Thyroid gland (tissue), 4 donors: ENCODE results near the gene ASIC1. TPM values are rescaled to one million over a fixed set of nuclear protein-coding genes. Genes with fewer than 3 reads are reported as not detected.
A peak's percentile ranks its signal among the peaks of the same experiment; 100 is the strongest.
"Not testable (repeated sequence)": the region's sequence is repeated elsewhere in the genome, so short reads cannot be mapped to it uniquely, and the experiment has no call there.

Source experiments
- DNase-seq, 2 donors: peaks; one replicate each; pipeline ENCODE4 v3.0.0-alpha.2; 2019
- H3K27ac ChIP-seq, 3 donors: fragments of 200-600 bp; sonication (generic); 1 replicate in 2 of 3; 2 replicates in 1 of 3; pipeline ENCODE4 v1.5.1; 2016 to 2019; ENCODE audit warnings: mild to moderate bottlenecking in 1 of 3, moderate library complexity in 1 of 3
- H3K27me3 ChIP-seq: fragments of 200-600 bp; sonication (generic); one replicate; pipeline ENCODE4 v1.5.1; 2019
- H3K36me3 ChIP-seq, 2 donors: fragments of 200-600 bp; sonication (generic); one replicate each; pipeline ENCODE4 v1.5.1; 2016 to 2019
- H3K4me1 ChIP-seq, 2 donors: fragments of 200-600 bp; sonication (generic); one replicate each; pipeline ENCODE4 v1.5.1; 2017 to 2019
- H3K4me3 ChIP-seq, 3 donors: fragments of 200-600 bp; sonication (generic); replicated peaks in 1 of 3; 1 replicate in 2 of 3; 2 replicates in 1 of 3; pipeline ENCODE4 v1.5.1; 2016; ENCODE audit warnings: mild to moderate bottlenecking in 1 of 3
- H3K9me3 ChIP-seq: fragments of 200-600 bp; sonication (generic); one replicate; pipeline ENCODE4 v1.5.1; 2017
- CTCF ChIP-seq, 6 experiments: fragments of 200-600 bp in 3 of 6; fragments of 450-650 bp in 3 of 6; sonication (generic) in 3 of 6; IDR thresholded peaks; one replicate each; pipeline ENCODE4 v1.5.1; 2016 to 2019; ENCODE audit warnings: antibody characterized with exemption in 6 of 6, mild to moderate bottlenecking in 2 of 6, inconsistent platforms in 1 of 6, moderate library complexity in 1 of 6
- POLR2A ChIP-seq, 2 donors: fragments of 450-650 bp; IDR thresholded peaks; one replicate each; pipeline ENCODE4 v1.6.1; 2017; ENCODE audit warnings: antibody characterized with exemption in 2 of 2, mild to moderate bottlenecking in 2 of 2, moderate library complexity in 1 of 2
- WGBS, 2 donors: methylation state at CpG; one replicate each; pipeline ENCODE4 v1.1.5; 2017; 5-methylcytosine and 5-hydroxymethylcytosine counted together
- intact Hi-C: fragments of 100-400 bp; cut with DNase I; formaldehyde crosslinking; loops from one replicate; pipeline ENCODE4 v1.15.1; 2023
- total RNA-seq, 4 donors: library from RNA; depleted of rRNA; stranded (reverse); fragments of >200 nt; gene quantifications; one replicate each; pipeline ENCODE4 v1.2.3, GENCODE V29; 2016

ASIC1 gene
- total RNA-seq, 4 donors from 2014 or later, result 0.13 to 1.9 (median 0.43) TPM

- H3K27me3 ChIP-seq, result no peaks in the 10 kb centered on the region
- DNase-seq, result no peak
- H3K36me3 ChIP-seq, result no peaks in the 10 kb centered on the region
- TF ChIP-seq POLR2A (IDR thresholded peaks at IDR 0.05) (no peak), CTCF (IDR thresholded peaks at IDR 0.05) (no peak)
- WGBS, 2 donors, result 45 to 55% methylated on average over 33 of the region's 46 CpGs
- intact Hi-C loops, result no loop called here
- H3K4me3 ChIP-seq, result no peak overlapping the region
- H3K27ac ChIP-seq, result no peak overlapping the region
- peaks cover 7 to 16% of the 10 kb centered on the region in 2 donors for H3K4me1 ChIP-seq
- H3K9me3 ChIP-seq, result no peaks in the 10 kb centered on the region
Observed at GRCh38 chr12:50081096-50081808, 23.9 kb downstream of the ASIC1 start.

- H3K27me3 ChIP-seq, result no peaks in the 10 kb centered on the region
- DNase-seq, result no peak
- no peak overlapping the region for H3K27ac ChIP-seq
- 82% methylated on average over 7 of the region's 7 CpGs for WGBS, 2 donors
- no peaks in the 10 kb centered on the region for H3K9me3 ChIP-seq
- intact Hi-C loops, result no loop called here
- H3K36me3 ChIP-seq, result peaks cover 5 to 10% of the 10 kb centered on the region in 2 donors
- H3K4me1 ChIP-seq, result peaks cover 7 to 16% of the 10 kb centered on the region in 2 donors
- no peak overlapping the region for H3K4me3 ChIP-seq
- no peak for TF ChIP-seq POLR2A (IDR thresholded peaks at IDR 0.05)
- no peak for TF ChIP-seq CTCF (IDR thresholded peaks at IDR 0.05)
Observed at GRCh38 chr12:50082644-50083043, 25.2 kb downstream of the ASIC1 start.

DNA sequence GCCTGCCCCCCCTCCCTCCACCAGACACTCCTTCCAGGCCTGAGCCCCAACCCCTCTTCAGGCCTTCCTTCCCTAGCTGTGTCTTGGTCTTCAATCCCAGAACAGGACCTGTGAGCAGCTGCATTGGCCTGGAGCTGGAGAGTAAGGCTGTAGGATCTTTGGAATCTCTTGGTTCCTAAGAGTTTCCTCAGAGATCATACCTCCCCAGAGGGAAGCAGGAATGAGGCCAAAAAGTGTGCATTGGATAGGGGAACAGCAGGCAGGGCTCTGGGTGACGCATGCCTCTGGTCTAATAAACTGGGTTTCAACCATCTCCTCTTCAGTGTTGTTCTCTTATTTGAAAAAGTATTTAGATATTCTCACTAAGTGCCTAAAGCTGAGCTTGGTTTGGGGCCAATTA, 25.9 kb downstream of the ASIC1 start:
- TF ChIP-seq POLR2A (IDR thresholded peaks at IDR 0.05) (no peak), CTCF (IDR thresholded peaks at IDR 0.05) (no peak)
- Histone ChIP-seq H3K36me3 (peaks cover 5 to 13% of the 10 kb centered on the region in 2 donors), H3K9me3 (no peaks in the 10 kb centered on the region), H3K27me3 (no peaks in the 10 kb centered on the region), H3K4me3 (no peak overlapping the region), H3K27ac (peak overlapping the region in 1 of 3 donors; percentile 10), H3K4me1 (peaks cover 7 to 16% of the 10 kb centered on the region in 2 donors)
- DNase-seq, result no peak
- intact Hi-C loops, result no loop called here
- 67 to 83% methylated on average over 1 of the region's 1 CpG for WGBS, 2 donors

DNA sequence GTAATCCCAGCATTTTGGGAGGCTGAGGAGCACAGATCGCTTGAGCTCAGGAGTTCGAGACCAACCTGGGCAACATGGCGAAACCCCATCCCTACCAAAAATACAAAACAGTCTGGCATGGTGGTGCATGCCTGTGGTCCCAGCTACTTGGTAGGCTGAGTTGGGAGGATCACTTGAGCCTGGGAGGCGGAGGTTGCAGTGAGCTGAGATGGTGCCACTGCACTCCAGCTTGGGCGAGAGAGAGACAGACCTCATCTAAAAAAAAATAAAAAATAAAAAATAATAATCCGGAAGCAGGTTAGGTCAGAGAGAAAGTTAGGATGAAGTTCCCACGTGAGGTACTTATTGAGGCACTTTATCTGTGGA, 27.0 kb downstream of the ASIC1 start:
- WGBS, 2 donors, result 39 to 46% methylated on average over 7 of the region's 7 CpGs
- intact Hi-C loops, H3K27me3 ChIP-seq, H3K9me3 ChIP-seq: not testable (repeated sequence)
- peak overlapping the region; percentile 87 to 98 (median 96) for H3K27ac ChIP-seq
- H3K36me3 ChIP-seq, result peaks cover 9 to 13% of the 10 kb centered on the region in 2 donors
- peak in 1 of 2 donors; percentile 16 for DNase-seq
- peaks cover 7 to 16% of the 10 kb centered on the region in 2 donors for H3K4me1 ChIP-seq
- H3K4me3 ChIP-seq, result peak overlapping the region; percentile 27 to 94 (median 89)

- 1 to 2% methylated on average over 11 to 35 of the region's 69 CpGs for WGBS, 2 donors
- TF ChIP-seq POLR2A (IDR thresholded peaks at IDR 0.05), result peak in 1 of 2 donors; percentile 42
- TF ChIP-seq CTCF (IDR thresholded peaks at IDR 0.05), result peak in 2 of 6 experiments; percentile 45 to 50
- H3K4me1 ChIP-seq, result peaks cover 7 to 16% of the 10 kb centered on the region in 2 donors
Observed at GRCh38 chr12:50084775-50085614, 27.6 kb downstream of the ASIC1 start, which contains the start of gene SMARCD1. TSS of gene SMARCD1 (plus strand) at chr12:50085342. CDS start at chr12:50085370, 28 bp downstream.

More at GRCh38 chr12:50084775-50085614, 27.6 kb downstream of the ASIC1 start, which contains the start of gene SMARCD1:
- Histone ChIP-seq H3K27me3 (no peaks in the 10 kb centered on the region), H3K36me3 (peaks cover 15 to 18% of the 10 kb centered on the region in 2 donors), H3K27ac (peak within 1 kb of the TSS; percentile 87 to 98 (median 96)), H3K4me3 (peak within 1 kb of the TSS; percentile 27 to 94 (median 89)), H3K9me3 (no peaks in the 10 kb centered on the region)
- DNase-seq, result peak; percentile 94 to 95
- intact Hi-C loops, result no loop called here
